Activated CD4-positive, alpha-beta memory T cell treated with anti-CD3 and anti-CD28 coated beads for 36 hours (primary cell): ENCODE results near the gene DNLZ. TPM values are rescaled to one million over a fixed set of nuclear protein-coding genes. Genes with fewer than 3 reads are reported as not detected.

Experiments
- CTCF ChIA-PET: fragments of 350-600 bp; sonication (Branson Sonifier 250); formaldehyde crosslinking; loops from one replicate; lab custom pipeline; 2021; ENCODE audit warnings: antibody characterized with exemption, inconsistent platforms; lab: Charles Lee
- POLR2A ChIA-PET: fragments of 350-600 bp; sonication (Branson Sonifier 250); formaldehyde crosslinking; loops from one replicate; lab custom pipeline; 2021; ENCODE audit warnings: antibody characterized with exemption; lab: Charles Lee
- DNase-seq: peaks from one replicate; pipeline ENCODE4 v3.0.0-alpha.2; 2020
- H3K27ac Mint-ChIP-seq: one replicate; pipeline ENCODE4 v1.8.0; 2021; ENCODE audit warnings: mixed read lengths
- H3K27me3 Mint-ChIP-seq: one replicate; pipeline ENCODE4 v1.8.0; 2021; ENCODE audit warnings: mixed read lengths
- H3K36me3 Mint-ChIP-seq: one replicate; pipeline ENCODE4 v1.8.0; 2021; ENCODE audit warnings: mixed read lengths
- H3K4me1 Mint-ChIP-seq: one replicate; pipeline ENCODE4 v1.8.0; 2021; ENCODE audit warnings: low read depth, mixed read lengths
- H3K4me3 Mint-ChIP-seq: one replicate; pipeline ENCODE4 v1.8.0; 2021; ENCODE audit warnings: mild to moderate bottlenecking, mixed read lengths
- H3K9me3 Mint-ChIP-seq: one replicate; pipeline ENCODE4 v1.8.0; 2021; ENCODE audit warnings: mixed read lengths
- intact Hi-C: fragments of 100-400 bp; cut with micrococcal nuclease; formaldehyde crosslinking; loops from one replicate; pipeline ENCODE4 v1.15.1; 2023
- total RNA-seq, 2 experiments: library from RNA; stranded (reverse); gene quantifications; one replicate each; pipeline ENCODE4 v1.2.3, GENCODE V29; 2021

Gene DNLZ
- total RNA-seq, 2 experiments from 2014 or later = 14.5 to 15.2 TPM

DNA sequence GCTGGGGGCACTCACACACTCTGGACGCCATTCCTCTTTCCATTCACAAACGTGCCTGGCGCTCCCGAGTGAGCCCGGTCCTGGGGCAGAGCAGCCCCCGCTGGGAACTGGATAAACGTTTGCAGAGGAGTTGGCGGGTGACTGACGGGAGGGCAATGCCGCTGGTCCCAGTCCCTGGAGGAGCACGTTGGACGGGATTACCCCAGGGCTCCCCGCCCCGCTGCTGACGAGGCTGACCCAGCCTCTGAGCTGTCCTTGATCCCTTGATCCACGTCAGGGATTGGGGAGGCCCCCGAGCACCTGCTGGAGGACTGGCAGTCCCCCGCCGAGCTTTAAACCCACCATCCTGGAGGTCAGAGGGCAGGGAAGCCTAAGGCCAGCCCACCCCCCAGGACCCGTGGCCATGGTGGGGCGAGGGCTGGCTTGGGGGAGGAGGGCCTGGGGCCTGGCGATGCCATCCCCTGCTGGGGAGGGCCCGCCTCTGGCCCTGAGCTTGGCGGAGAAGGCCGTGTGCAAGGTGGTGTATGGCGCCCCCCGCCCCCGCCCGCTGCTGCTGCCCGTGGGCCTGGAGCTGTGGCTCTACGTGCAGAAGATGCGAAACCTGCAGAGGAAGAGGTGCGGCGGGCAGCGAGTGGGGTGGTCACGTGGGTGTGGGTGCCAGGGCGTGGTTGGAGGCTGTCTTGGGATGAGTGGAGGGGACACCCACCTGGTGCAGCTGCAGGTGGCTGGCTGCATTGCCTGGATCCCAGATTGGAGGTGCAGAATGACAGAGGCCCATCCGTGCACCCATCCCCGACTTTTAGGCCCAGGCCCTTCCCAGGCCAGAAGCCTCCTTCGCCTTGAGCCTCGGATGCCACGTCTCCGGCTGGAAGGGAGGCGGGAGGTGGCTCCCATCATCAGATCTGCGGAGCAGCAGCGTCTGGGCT lies 31.7 kb downstream of the DNLZ start:
- ChIA-PET POLR2A (no interaction called here), CTCF (interaction anchor here (0.6 kb wide), 1 partner anchor 764 kb away, joined by 3 read pairs; no protein-coding TSS in a partner anchor)
- Mint-ChIP-seq H3K27me3 (no peaks in the 10 kb centered on the region), H3K27ac (no peak overlapping the region), H3K4me1 (peaks cover 4% of the 10 kb centered on the region), H3K4me3 (no peak overlapping the region), H3K9me3 (no peaks in the 10 kb centered on the region), H3K36me3 (no peaks in the 10 kb centered on the region)
- intact Hi-C loops = no loop called here
- DNase-seq = no peak

GRCh38 chr9:136331030-136331429 lies 32.5 kb downstream of the DNLZ start:
- H3K4me1 Mint-ChIP-seq = peaks cover 4% of the 10 kb centered on the region
- DNase-seq = no peak
- ChIA-PET CTCF (no interaction called here), POLR2A (no interaction called here)
- no peaks in the 10 kb centered on the region for H3K36me3 Mint-ChIP-seq
- no peak overlapping the region for H3K4me3 Mint-ChIP-seq
- H3K9me3 Mint-ChIP-seq = no peaks in the 10 kb centered on the region
- H3K27ac Mint-ChIP-seq = no peak overlapping the region
- intact Hi-C loops = no loop called here
- H3K27me3 Mint-ChIP-seq = no peaks in the 10 kb centered on the region

DNA sequence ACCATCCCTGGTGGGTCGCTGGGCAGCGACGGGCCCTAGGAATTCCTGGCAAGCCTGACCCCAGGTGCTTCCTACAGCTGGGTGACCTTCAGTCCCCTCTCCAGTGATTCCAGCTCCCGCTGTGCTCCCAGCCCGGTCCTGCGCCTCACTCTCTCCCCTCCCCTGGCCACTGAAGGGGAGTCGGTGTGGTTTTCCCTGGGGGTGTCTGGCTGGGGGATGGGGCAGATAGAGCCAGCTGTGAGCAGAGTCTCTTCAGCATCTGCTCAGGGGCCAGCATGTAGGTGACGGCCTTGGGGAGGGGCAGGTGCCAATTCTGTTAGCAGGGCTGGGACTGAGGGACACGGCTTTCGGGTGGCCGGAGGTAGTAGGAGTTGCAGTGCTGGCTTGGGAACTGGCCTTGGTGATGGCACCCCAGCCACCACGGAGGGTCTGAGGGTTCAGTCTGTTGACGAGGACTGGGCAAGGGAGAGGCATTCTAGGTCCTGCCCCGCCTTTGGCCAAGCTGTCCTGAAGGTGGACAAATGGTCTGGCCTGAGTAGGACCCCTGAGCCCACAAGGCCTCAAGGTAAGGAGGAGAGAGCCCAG lies 33.0 kb downstream of the DNLZ start:
- CTCF ChIA-PET = no interaction called here
- peaks cover 4% of the 10 kb centered on the region for H3K4me1 Mint-ChIP-seq
- H3K4me3 Mint-ChIP-seq = no peak overlapping the region
- no peak overlapping the region for H3K27ac Mint-ChIP-seq
- no peak for DNase-seq
- POLR2A ChIA-PET = no interaction called here
- H3K27me3 Mint-ChIP-seq = no peaks in the 10 kb centered on the region
- H3K9me3 Mint-ChIP-seq = no peaks in the 10 kb centered on the region
- intact Hi-C loops = no loop called here
- H3K36me3 Mint-ChIP-seq = no peaks in the 10 kb centered on the region

GRCh38 chr9:136329636-136330405 lies 33.7 kb downstream of the DNLZ start:
- Mint-ChIP-seq H3K4me3 (no peak overlapping the region), H3K9me3 (no peaks in the 10 kb centered on the region), H3K36me3 (no peaks in the 10 kb centered on the region), H3K4me1 (peaks cover 4% of the 10 kb centered on the region), H3K27me3 (no peaks in the 10 kb centered on the region), H3K27ac (no peak overlapping the region)
- DNase-seq = no peak
- intact Hi-C loops = no loop called here
- ChIA-PET POLR2A (no interaction called here), CTCF (interaction anchor here (1.2 kb wide), 1 partner anchor 46 kb away, joined by 3 read pairs; no protein-coding TSS in a partner anchor)

GRCh38 chr9:136329211-136329627 lies 34.3 kb downstream of the DNLZ start:
- Mint-ChIP-seq H3K9me3 (no peaks in the 10 kb centered on the region), H3K4me3 (peak overlapping the region; percentile 35), H3K4me1 (peaks cover 4% of the 10 kb centered on the region), H3K27ac (no peak overlapping the region), H3K27me3 (no peaks in the 10 kb centered on the region), H3K36me3 (no peaks in the 10 kb centered on the region)
- CTCF ChIA-PET = interaction anchor here (1.2 kb wide), 1 partner anchor 46 kb away, joined by 3 read pairs; no protein-coding TSS in a partner anchor
- intact Hi-C loops = no loop called here
- DNase-seq = no peak
- POLR2A ChIA-PET = no interaction called here

GRCh38 chr9:136328622-136329041 lies 34.9 kb downstream of the DNLZ start:
- H3K36me3 Mint-ChIP-seq = no peaks in the 10 kb centered on the region
- H3K4me3 Mint-ChIP-seq = peak overlapping the region; percentile 35
- ChIA-PET CTCF (interaction anchor here (1.2 kb wide), 1 partner anchor 45 kb away, joined by 3 read pairs; no protein-coding TSS in a partner anchor), POLR2A (no interaction called here)
- peaks cover 4% of the 10 kb centered on the region for H3K4me1 Mint-ChIP-seq
- no peaks in the 10 kb centered on the region for H3K9me3 Mint-ChIP-seq
- DNase-seq = no peak
- H3K27ac Mint-ChIP-seq = no peak overlapping the region
- intact Hi-C loops = no loop called here
- no peaks in the 10 kb centered on the region for H3K27me3 Mint-ChIP-seq

- DNase-seq = no peak
- H3K27ac Mint-ChIP-seq = no peak overlapping the region
- no peaks in the 10 kb centered on the region for H3K36me3 Mint-ChIP-seq
- CTCF ChIA-PET = interaction anchor here (1.2 to 1.4 kb wide), 2 partner anchors 44 to 46 kb away, joined by 3 to 4 read pairs; no protein-coding TSS in a partner anchor
- intact Hi-C loops = no loop called here
- H3K27me3 Mint-ChIP-seq = no peaks in the 10 kb centered on the region
- POLR2A ChIA-PET = interaction anchor here (1.5 kb wide), 1 partner anchor 35 kb away, joined by 4 read pairs; the partner anchor contains the start of gene DNLZ
- no peaks in the 10 kb centered on the region for H3K9me3 Mint-ChIP-seq
- peak overlapping the region; percentile 35 for H3K4me3 Mint-ChIP-seq
- H3K4me1 Mint-ChIP-seq = peaks cover 4% of the 10 kb centered on the region
Observed at GRCh38 chr9:136328011-136328621, 35.4 kb downstream of the DNLZ start.

GRCh38 chr9:136327304-136327974 lies 36.1 kb downstream of the DNLZ start, which contains the start of gene GPSM1:
GPSM1 (plus strand) TSS chr9:136327539; CDS start chr9:136327696, 157 bp downstream.
- Mint-ChIP-seq H3K27me3 (no peaks in the 10 kb centered on the region), H3K4me3 (peak within 1 kb of the TSS; percentile 60), H3K27ac (no peak within 1 kb of the TSS), H3K4me1 (peaks cover 4% of the 10 kb centered on the region), H3K36me3 (no peaks in the 10 kb centered on the region), H3K9me3 (no peaks in the 10 kb centered on the region)
- DNase-seq = peak; percentile 49
- intact Hi-C loops = no loop called here
- POLR2A ChIA-PET = interaction anchor here (1.5 kb wide), 1 partner anchor 36 kb away, joined by 4 read pairs; the partner anchor contains the start of gene DNLZ
- CTCF ChIA-PET = interaction anchor here (1.4 kb wide), 1 partner anchor 45 kb away, joined by 4 read pairs; no protein-coding TSS in a partner anchor

- intact Hi-C loops = no loop called here
- ChIA-PET POLR2A (interaction anchor here (1.5 kb wide), 1 partner anchor 37 kb away, joined by 4 read pairs; the partner anchor contains the start of gene DNLZ), CTCF (interaction anchor here (1.4 kb wide), 1 partner anchor 45 kb away, joined by 4 read pairs; no protein-coding TSS in a partner anchor)
- Mint-ChIP-seq H3K9me3 (no peaks in the 10 kb centered on the region), H3K4me1 (peaks cover 4% of the 10 kb centered on the region), H3K27ac (no peak overlapping the region), H3K27me3 (no peaks in the 10 kb centered on the region), H3K4me3 (peak overlapping the region; percentile 60), H3K36me3 (no peaks in the 10 kb centered on the region)
- no peak for DNase-seq
Observed at GRCh38 chr9:136326761-136327303, 36.7 kb downstream of the DNLZ start.

GRCh38 chr9:136326061-136326760 lies 37.3 kb downstream of the DNLZ start:
- POLR2A ChIA-PET = no interaction called here
- DNase-seq = no peak
- H3K9me3 Mint-ChIP-seq = no peaks in the 10 kb centered on the region
- H3K4me3 Mint-ChIP-seq = peak overlapping the region; percentile 60
- H3K4me1 Mint-ChIP-seq = peaks cover 4% of the 10 kb centered on the region
- H3K36me3 Mint-ChIP-seq = no peaks in the 10 kb centered on the region
- intact Hi-C loops = no loop called here
- H3K27me3 Mint-ChIP-seq = no peaks in the 10 kb centered on the region
- H3K27ac Mint-ChIP-seq = no peak overlapping the region
- CTCF ChIA-PET = interaction anchor here (1.2 kb wide), 2 partner anchors 37 to 42 kb away, joined by 3 read pairs; no protein-coding TSS in a partner anchor
